Mucosa of rectum (tissue), 2 donors: ENCODE data around the gene CEP120.
"Not testable (repeated sequence)": the region's sequence is repeated elsewhere in the genome, so short reads cannot be mapped to it uniquely, and the experiment has no call there.

Experiments used
- H3K27ac ChIP-seq, 2 donors: one replicate each; pipeline ENCODE4 v1.7.0; 2013; ENCODE audit warnings: inconsistent platforms in 2 of 2, low read depth in 2 of 2, low read length in 2 of 2
- H3K27me3 ChIP-seq, 2 donors: one replicate each; pipeline ENCODE4 v1.7.0; 2013; ENCODE audit warnings: low read length in 2 of 2; ENCODE audit not compliant: control insufficient read depth in 2 of 2, insufficient read depth in 2 of 2
- H3K36me3 ChIP-seq, 2 donors: one replicate each; pipeline ENCODE4 v1.7.0; 2013; ENCODE audit warnings: low read length in 2 of 2; ENCODE audit not compliant: control insufficient read depth in 2 of 2, insufficient read depth in 2 of 2
- H3K4me1 ChIP-seq, 2 donors: one replicate each; pipeline ENCODE4 v1.7.0; 2013; ENCODE audit warnings: low read length in 2 of 2, mild to moderate bottlenecking in 1 of 2; ENCODE audit not compliant: control insufficient read depth in 2 of 2, insufficient read depth in 2 of 2
- H3K4me3 ChIP-seq, 2 donors: one replicate each; pipeline ENCODE4 v1.7.0; 2013; ENCODE audit warnings: low read length in 2 of 2
- H3K9ac ChIP-seq, 2 donors: one replicate each; pipeline ENCODE4 v1.7.0; 2013; ENCODE audit warnings: low read length in 2 of 2, low read depth in 1 of 2, mild to moderate bottlenecking in 1 of 2
- H3K9me3 ChIP-seq, 2 donors: one replicate each; pipeline ENCODE4 v1.7.0; 2013; ENCODE audit warnings: low read length in 2 of 2; ENCODE audit not compliant: control insufficient read depth in 2 of 2
- donor health status: healthy.
- donor health status: Normal muscosa, but diverticular disease.

Gene CEP120

GRCh38 chr5:123428521-123429220, 5.5 kb upstream of the CEP120 start:
- no peak overlapping the region for H3K4me3 ChIP-seq

GRCh38 chr5:123427281-123427680, 4.1 kb upstream of the CEP120 start:
- H3K4me3 ChIP-seq = no peak overlapping the region
- H3K27me3 ChIP-seq = no peaks in the 10 kb centered on the region
- H3K27ac ChIP-seq = no peak overlapping the region
- H3K4me1 ChIP-seq = peaks cover 0 to under 1% of the 10 kb centered on the region in 2 donors
- H3K36me3 ChIP-seq = no peaks in the 10 kb centered on the region
- H3K9ac ChIP-seq = no peak overlapping the region
- no peaks in the 10 kb centered on the region for H3K9me3 ChIP-seq

More at GRCh38 chr5:123428521-123429220, 5.5 kb upstream of the CEP120 start:
- no peaks in the 10 kb centered on the region for H3K9me3 ChIP-seq
- H3K4me1 ChIP-seq = no peaks in the 10 kb centered on the region
- no peak overlapping the region for H3K9ac ChIP-seq
- no peaks in the 10 kb centered on the region for H3K27me3 ChIP-seq
- H3K27ac ChIP-seq = no peak overlapping the region
- H3K36me3 ChIP-seq = no peaks in the 10 kb centered on the region

- no peaks in the 10 kb centered on the region for H3K27me3 ChIP-seq
- H3K36me3 ChIP-seq = no peaks in the 10 kb centered on the region
- peaks cover 0 to 7% of the 10 kb centered on the region in 2 donors for H3K4me1 ChIP-seq
- no peak overlapping the region for H3K9ac ChIP-seq
- H3K9me3 ChIP-seq = no peaks in the 10 kb centered on the region
- H3K27ac ChIP-seq = no peak overlapping the region
- H3K4me3 ChIP-seq = no peak overlapping the region
Measured at GRCh38 chr5:123425431-123425830, 2.2 kb upstream of the CEP120 start.

GRCh38 chr5:123422433-123423277, 548 bp downstream of the CEP120 start:
- Histone ChIP-seq H3K9ac (peak overlapping the region; percentile 79 to 88), H3K36me3 (peaks cover 0 to under 1% of the 10 kb centered on the region in 2 donors), H3K27ac (peak overlapping the region; percentile 88 to 92)

GRCh38 chr5:123421773-123422172, 1.4 kb downstream of the CEP120 start:
- H3K9ac ChIP-seq = peak overlapping the region; percentile 79 to 88
- H3K4me1 ChIP-seq = peaks cover 0 to 7% of the 10 kb centered on the region in 2 donors
- no peak overlapping the region for H3K27ac ChIP-seq

More at GRCh38 chr5:123422433-123423277, 548 bp downstream of the CEP120 start:
- H3K4me1 ChIP-seq = peaks cover 0 to 7% of the 10 kb centered on the region in 2 donors
- no peaks in the 10 kb centered on the region for H3K27me3 ChIP-seq
- no peaks in the 10 kb centered on the region for H3K9me3 ChIP-seq
- peak overlapping the region; percentile 84 to 95 for H3K4me3 ChIP-seq

GRCh38 chr5:123414974-123415373, 8.2 kb downstream of the CEP120 start:
- H3K4me1 ChIP-seq = no peaks in the 10 kb centered on the region
- H3K9ac ChIP-seq = no peak overlapping the region
- peaks cover 23 to 30% of the 10 kb centered on the region in 2 donors for H3K36me3 ChIP-seq
- no peak overlapping the region for H3K27ac ChIP-seq
- no peak overlapping the region for H3K4me3 ChIP-seq
- no peaks in the 10 kb centered on the region for H3K27me3 ChIP-seq
- H3K9me3 ChIP-seq = no peaks in the 10 kb centered on the region

More at GRCh38 chr5:123421773-123422172, 1.4 kb downstream of the CEP120 start:
- Histone ChIP-seq H3K27me3 (no peaks in the 10 kb centered on the region), H3K36me3 (peaks cover 0 to 6% of the 10 kb centered on the region in 2 donors), H3K4me3 (peak overlapping the region; percentile 84 to 95), H3K9me3 (no peaks in the 10 kb centered on the region)

GRCh38 chr5:123412206-123412605, 11.0 kb downstream of the CEP120 start:
- H3K9me3 ChIP-seq = no peaks in the 10 kb centered on the region
- no peaks in the 10 kb centered on the region for H3K27me3 ChIP-seq
- peaks cover 23 to 30% of the 10 kb centered on the region in 2 donors for H3K36me3 ChIP-seq
- H3K27ac ChIP-seq = no peak overlapping the region
- no peaks in the 10 kb centered on the region for H3K4me1 ChIP-seq
- H3K9ac ChIP-seq = no peak overlapping the region
- H3K4me3 ChIP-seq = no peak overlapping the region

GRCh38 chr5:123401999-123402398, 21.2 kb downstream of the CEP120 start:
- not testable (repeated sequence) for H3K27ac ChIP-seq, H3K9ac ChIP-seq, H3K4me1 ChIP-seq, H3K4me3 ChIP-seq, H3K27me3 ChIP-seq, H3K9me3 ChIP-seq
- peaks cover 9 to 11% of the 10 kb centered on the region in 2 donors for H3K36me3 ChIP-seq

- H3K36me3 ChIP-seq = peaks cover 15 to 16% of the 10 kb centered on the region in 2 donors
- H3K9me3 ChIP-seq = no peaks in the 10 kb centered on the region
- H3K27ac ChIP-seq = no peak overlapping the region
- H3K4me1 ChIP-seq = no peaks in the 10 kb centered on the region
- H3K27me3 ChIP-seq = no peaks in the 10 kb centered on the region
- no peak overlapping the region for H3K4me3 ChIP-seq
- no peak overlapping the region for H3K9ac ChIP-seq
Measured at GRCh38 chr5:123401320-123401719, 21.9 kb downstream of the CEP120 start.

- H3K4me1 ChIP-seq, H3K9me3 ChIP-seq, H3K27ac ChIP-seq, H3K9ac ChIP-seq, H3K27me3 ChIP-seq, H3K4me3 ChIP-seq: not testable (repeated sequence)
- peaks cover 15 to 16% of the 10 kb centered on the region in 2 donors for H3K36me3 ChIP-seq
Measured at GRCh38 chr5:123400870-123401291, 22.3 kb downstream of the CEP120 start.
